HG03342 (cell line): ENCODE measurements around the gene DDX10.

Experiments
- ATAC-seq: cut with Tn5 transposase; IDR thresholded peaks from one replicate; pipeline ENCODE4 v1.9.1; 2021; ENCODE audit warnings: mild to moderate bottlenecking, moderate library complexity; ENCODE audit not compliant: unreplicated experiment

The DDX10 gene

GRCh38 chr11:108865406-108865805 lies 200.5 kb downstream of the DDX10 start:
- ATAC-seq: no peak

DNA sequence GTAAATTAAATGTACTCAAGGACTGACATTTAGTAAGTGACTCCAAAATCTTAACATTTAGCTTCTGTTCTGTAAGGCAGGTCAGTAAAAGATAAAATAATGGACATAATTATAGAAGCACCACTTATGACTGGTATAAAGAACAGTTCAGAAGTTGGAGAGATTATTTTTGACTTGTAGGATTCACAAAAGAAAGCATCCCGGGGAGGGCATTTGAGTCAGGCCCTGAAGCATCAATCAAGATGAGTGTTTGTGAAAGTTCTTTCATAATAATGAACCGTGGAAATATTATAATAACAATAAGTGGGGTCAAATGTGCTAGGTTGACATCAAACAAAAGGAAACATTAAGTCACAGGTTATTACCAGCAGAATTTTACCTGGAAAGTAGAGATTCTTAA lies 201.9 kb downstream of the DDX10 start:
- no peak for ATAC-seq

GRCh38 chr11:108870373-108871020 lies 205.6 kb downstream of the DDX10 start:
- no peak for ATAC-seq

- ATAC-seq: no peak
Observed at GRCh38 chr11:108871152-108871551, 206.3 kb downstream of the DDX10 start.

DNA sequence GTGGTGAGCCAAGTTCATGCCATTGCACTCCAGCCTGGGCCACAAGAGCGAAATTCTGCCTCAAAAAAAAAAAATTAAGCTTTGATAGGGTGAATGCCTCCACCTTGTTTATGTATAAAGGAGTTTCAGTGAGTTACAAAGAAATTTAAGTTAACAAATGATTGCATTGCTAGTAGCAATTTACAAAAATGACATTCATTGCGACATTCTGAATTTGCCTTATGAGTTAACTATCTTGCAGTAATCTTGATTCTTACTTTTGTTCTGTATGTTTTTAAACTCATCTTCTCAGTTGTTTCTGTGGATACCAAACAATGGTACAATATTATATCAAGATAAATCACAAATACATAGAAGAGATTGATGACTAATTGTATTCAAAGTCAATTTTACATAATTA lies 207.0 kb downstream of the DDX10 start:
- no peak for ATAC-seq

DNA sequence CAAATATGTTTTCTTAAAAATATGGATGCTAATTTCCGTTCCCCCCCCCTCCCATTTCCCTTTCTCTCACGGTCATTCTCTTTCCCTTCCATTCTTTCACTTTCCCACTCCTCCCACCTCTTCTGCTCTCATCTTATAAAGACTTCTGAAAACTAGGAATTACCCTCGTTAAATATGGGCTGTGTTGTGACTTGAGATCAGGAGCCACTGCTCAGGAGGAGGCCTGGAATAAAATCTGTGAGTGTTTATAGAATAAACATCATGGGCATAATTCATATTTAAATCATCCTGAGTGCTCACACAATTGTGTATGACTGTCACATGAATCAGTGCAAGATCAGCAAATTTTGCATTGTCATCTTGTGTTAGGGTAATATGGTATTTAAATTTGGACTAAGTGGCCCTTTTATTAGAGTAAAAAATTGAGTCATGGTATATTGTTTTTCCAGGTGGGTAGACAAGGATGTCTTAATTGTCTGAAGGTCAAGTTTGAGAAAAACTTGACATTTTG lies 208.0 kb downstream of the DDX10 start:
- no peak for ATAC-seq

DNA sequence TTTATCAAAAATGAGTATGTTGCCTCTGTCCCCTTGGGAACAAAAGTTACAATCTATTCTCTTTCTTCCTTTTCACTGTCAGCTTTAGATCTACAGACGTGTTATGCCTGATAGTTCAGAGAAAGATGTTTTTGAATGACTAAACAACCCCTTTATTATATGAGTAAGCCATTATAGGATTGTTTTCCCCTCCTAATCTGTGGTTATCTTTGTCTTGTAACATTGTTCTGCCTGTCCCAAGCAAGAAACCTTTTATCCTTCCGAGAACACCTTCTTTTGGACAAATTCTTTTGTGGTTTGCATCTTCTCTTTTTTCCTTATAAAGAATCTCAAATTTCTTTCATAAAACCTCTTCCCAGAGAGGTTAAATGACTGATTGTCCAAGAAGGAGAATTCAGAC lies 208.4 kb downstream of the DDX10 start:
- no peak for ATAC-seq

GRCh38 chr11:108873941-108874340 lies 209.1 kb downstream of the DDX10 start:
- ATAC-seq: no peak

DNA sequence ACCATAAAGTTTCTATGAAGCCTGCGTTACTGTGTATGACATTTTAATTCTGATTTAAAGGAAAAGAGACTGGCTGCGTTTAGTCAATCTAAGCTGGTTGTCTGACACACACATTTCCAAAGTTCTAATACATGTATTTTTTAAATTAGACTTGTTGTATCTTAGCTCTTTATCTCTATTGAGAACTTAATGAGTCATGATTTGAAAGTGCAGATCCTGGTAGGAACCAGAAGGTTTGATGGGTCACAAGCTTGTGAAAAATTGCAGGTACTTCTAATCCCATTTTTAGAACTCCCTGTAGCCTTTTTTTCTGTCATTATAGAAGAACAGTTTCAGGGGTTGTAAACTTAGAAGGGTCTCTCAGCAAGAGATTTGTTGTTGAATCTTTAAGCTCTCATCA lies 210.3 kb downstream of the DDX10 start:
- ATAC-seq: no peak

DNA sequence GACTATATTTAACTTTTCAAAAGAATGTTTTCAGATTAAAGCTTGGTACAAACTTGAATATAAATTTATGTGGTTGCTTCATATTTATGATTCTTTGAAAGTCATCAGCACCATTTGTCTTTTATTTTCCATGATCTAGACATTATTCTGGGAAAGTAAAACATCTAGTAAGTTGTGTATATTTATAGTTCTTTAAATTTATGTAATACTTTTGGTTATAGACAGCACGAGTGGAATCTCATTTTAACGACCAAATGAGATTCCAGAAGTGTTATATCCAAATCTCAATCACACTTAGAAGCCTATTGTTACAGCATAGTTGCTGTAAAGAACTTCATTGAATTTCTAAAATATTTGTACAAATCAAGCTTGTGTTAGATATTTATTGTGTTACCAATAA lies 212.3 kb downstream of the DDX10 start:
- ATAC-seq: no peak

- ATAC-seq: no peak
Observed at GRCh38 chr11:108880510-108880909, 215.6 kb downstream of the DDX10 start.

- no peak for ATAC-seq
Observed at GRCh38 chr11:108881131-108881530, 216.3 kb downstream of the DDX10 start.

GRCh38 chr11:108882211-108882831 lies 217.5 kb downstream of the DDX10 start:
- no peak for ATAC-seq

DNA sequence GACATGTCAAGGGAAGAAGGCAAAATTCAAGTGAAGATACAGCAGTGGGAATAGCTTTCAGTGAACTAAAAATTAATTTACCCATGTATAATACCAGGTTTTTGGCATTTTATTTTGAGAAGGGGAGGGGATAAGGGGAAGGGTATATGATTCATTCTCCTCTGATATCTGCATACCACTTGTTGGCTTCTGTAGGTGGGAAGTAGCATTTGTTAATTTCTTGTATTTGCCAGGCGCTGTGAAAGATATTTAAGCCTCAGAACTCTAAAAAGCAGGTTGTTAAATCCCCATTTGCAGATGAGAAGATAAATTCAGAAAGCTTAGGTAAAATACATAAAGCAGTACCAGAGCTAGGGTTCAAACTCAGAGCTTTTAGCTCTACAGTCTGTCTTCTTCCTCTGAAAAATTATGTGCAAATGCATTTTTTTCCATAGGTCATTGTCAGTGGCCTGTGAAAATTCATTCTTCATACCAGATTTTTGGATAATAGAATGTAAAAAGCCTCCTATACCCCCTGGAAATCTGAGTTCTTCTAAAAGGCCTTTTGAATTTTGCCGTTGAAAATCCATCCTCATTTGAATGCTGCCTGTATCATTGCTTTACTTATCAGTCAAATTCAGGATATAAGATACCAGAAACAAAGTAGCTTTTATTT lies 221.3 kb downstream of the DDX10 start:
- ATAC-seq: no peak

DNA sequence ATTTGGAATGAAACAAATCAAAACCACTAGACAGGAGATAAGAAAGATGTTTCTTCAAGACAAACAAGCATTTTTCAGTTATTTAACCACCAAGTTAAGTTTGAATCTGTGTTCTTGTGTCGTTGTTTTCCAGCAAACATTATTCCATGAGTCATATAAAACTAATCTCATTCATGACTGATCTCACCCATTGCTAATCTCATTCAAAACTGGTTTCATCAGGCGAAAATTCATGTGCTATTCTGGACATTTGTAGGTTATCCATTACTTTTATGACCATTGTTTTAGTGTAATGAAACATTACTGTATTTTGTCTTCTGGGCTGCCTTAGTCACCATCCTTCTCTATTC lies 221.8 kb downstream of the DDX10 start:
- ATAC-seq: no peak

DNA sequence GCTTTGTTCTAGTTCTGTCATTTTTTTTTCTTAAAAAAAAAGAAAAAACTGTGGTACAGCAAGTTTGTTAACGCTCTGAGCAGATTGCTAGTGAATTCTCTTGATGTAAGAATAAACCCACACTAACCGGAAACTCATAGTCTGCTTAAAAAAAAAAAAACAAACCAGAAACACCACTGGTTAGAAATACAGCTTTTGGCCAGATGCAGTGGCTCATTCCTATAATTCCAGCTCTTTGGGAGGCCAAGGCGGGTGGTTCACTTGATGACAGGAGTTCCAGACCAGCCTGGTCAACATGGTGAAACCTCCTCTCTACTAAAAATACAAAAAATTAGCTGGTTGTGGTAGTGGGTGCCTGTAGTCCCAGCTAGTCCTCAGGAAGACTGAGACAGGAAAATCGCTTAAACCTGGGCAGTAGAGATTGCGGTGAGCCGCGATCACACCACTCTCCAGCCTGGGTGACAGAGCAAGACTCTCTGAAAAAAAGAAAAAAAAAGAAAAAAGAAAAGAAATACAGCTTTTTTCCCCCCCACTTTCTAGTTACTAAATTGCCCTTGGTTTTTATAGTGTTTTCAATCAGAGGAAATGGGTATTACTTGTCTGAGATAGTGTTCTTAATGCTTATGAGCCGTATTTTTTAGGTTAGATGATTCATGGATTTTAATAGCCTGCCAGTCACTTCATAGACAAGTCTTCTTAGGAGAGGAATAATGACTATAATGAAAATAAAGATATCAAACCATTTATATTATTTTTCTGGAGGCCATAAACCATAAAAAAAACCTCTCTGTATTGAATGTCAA lies 222.8 kb downstream of the DDX10 start:
- ATAC-seq: no peak

GRCh38 chr11:108890482-108891105 lies 225.7 kb downstream of the DDX10 start:
- no peak for ATAC-seq

GRCh38 chr11:108891143-108891542 lies 226.3 kb downstream of the DDX10 start:
- ATAC-seq: no peak

GRCh38 chr11:108891909-108892511 lies 227.1 kb downstream of the DDX10 start:
- no peak for ATAC-seq

- ATAC-seq: peak; percentile 97
Observed at GRCh38 chr11:108895579-108896480, 231.0 kb downstream of the DDX10 start.
